GM12872 (cell line): ENCODE data around the gene EBF3.

Experiments
- TF ChIP-seq, protein P1 (sequence below): IDR thresholded peaks from 3 replicates; pipeline ENCODE4 v1.5.1; 2011; ENCODE audit warnings: low read depth, mild to moderate bottlenecking, low read length, moderate library complexity; ENCODE audit not compliant: insufficient read depth

EBF3 gene

DNA sequence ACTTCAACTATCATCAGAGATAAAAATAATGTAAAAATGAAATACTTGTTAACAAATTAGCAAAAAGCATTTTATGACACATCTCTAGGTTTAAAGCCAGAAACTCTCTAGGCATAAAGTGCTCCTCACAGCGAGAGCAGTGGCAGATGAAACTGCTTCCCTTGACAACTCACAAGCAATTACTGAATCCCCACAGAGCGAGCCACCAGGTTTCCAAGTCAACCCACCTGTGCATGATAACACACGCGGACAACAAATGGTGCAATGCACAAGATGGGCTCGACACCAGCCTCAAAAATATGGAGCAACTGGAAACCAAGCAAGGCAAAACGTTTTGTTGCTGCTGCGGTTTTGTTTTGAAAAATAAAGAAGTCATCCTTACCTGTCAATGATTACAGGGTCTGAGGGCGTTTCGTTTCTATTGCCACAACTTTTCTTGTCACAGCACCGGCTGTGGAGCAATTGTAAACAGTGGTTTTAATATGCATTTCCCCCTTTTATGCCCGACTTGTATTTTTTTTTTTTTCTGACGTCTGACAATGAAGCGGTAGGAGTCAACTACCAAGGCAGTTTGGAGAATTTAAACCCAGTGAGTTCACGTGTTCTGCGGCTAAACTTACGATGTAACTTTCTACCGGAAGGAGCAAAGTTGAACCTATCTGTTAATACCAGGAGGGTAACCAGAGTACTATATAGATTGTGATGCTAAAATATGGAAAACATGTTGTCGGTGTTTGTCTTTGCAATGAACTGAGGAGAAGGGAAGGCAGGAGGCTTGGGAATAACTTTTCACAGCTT is 7.0 kb downstream of the EBF3 start:
- TF ChIP-seq, protein P1, sequence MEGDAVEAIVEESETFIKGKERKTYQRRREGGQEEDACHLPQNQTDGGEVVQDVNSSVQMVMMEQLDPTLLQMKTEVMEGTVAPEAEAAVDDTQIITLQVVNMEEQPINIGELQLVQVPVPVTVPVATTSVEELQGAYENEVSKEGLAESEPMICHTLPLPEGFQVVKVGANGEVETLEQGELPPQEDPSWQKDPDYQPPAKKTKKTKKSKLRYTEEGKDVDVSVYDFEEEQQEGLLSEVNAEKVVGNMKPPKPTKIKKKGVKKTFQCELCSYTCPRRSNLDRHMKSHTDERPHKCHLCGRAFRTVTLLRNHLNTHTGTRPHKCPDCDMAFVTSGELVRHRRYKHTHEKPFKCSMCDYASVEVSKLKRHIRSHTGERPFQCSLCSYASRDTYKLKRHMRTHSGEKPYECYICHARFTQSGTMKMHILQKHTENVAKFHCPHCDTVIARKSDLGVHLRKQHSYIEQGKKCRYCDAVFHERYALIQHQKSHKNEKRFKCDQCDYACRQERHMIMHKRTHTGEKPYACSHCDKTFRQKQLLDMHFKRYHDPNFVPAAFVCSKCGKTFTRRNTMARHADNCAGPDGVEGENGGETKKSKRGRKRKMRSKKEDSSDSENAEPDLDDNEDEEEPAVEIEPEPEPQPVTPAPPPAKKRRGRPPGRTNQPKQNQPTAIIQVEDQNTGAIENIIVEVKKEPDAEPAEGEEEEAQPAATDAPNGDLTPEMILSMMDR = no peak

DNA sequence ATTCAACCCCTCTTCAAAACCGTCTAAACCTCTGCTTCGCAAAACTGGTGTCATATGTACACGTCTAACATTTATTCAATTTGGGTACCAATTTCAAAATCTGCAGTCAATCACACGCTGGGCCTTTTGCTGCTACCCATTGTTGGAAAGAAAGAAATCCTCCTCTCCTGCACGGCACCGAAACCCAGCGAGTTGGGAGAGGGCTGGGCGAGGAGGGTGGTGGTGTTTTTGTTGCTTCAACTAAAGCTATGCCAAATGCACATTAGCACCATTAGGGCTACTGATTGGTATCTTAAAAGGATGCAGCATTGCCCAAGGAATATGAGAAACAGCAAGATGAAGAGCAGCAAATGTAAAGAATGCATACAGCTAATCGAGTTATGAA is 7.8 kb downstream of the EBF3 start:
- TF ChIP-seq, protein P1 = no peak

DNA sequence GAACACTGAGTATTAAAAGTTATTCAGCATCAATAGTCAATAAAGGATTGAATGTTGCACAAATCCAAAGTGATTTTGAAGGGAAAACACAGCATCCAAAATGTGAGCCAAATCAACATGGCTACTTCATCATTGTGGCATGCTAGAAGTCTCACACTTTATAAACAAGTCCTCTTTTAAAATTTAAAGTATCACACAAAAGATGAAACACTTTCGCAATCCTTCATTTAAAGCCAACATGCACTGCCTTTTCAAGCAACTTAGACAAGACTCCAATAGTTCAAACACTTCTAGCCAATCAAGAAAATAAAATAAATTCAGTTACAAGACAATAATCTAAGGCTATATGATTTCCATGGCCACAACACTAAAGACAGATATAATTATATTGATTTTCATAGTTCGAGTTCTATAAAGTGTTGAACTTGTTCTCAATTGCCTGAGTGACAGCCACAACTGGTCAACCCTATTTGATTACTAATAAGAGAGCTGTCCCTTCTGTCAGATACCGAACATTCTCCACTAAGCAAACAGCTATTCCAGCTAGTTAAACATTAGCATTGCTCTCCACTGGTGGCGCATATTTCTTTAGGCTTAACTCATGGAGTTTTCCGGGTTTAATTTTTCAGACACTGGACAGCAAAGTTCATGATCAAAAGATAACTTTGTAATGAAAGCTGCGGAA is 8.3 kb downstream of the EBF3 start:
- TF ChIP-seq, protein P1 = no peak

DNA sequence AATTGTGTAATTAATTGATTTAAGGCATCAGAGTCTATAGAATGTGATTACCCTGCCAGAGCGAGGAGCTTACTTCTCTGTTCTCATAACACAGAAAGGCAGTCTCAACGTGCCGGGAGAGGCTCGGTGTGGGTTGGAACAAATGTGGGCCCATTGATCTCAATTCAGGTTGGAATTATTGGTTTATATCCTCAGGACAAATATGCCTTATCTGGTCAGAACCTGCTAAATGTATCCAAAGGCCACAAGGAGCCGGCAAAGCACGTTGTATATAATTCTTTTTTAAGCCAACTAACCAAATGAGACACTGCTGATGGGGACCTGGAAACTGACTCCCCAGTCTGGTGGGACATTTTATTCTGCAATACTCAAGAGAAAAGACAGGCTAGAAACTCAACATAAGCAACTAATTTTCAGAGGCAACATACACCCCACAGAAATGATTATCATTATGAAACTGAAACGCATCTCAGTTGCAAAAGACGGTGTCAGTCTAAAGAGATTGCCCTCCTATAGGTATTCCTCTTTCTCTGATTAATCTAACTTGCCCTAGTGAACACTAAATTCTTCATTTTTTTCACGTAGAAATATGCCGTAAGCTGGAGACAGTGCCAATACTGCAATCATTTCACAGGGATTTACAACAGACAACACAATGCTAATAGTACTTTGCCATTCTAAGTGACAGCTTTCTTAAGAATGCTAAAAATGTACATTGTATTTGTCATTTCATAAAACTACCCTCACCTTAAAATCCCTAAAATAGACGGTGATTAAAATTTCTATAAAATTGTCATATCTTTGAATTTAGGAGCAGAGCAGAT is 9.4 kb downstream of the EBF3 start:
- TF ChIP-seq, protein P1 = no peak

DNA sequence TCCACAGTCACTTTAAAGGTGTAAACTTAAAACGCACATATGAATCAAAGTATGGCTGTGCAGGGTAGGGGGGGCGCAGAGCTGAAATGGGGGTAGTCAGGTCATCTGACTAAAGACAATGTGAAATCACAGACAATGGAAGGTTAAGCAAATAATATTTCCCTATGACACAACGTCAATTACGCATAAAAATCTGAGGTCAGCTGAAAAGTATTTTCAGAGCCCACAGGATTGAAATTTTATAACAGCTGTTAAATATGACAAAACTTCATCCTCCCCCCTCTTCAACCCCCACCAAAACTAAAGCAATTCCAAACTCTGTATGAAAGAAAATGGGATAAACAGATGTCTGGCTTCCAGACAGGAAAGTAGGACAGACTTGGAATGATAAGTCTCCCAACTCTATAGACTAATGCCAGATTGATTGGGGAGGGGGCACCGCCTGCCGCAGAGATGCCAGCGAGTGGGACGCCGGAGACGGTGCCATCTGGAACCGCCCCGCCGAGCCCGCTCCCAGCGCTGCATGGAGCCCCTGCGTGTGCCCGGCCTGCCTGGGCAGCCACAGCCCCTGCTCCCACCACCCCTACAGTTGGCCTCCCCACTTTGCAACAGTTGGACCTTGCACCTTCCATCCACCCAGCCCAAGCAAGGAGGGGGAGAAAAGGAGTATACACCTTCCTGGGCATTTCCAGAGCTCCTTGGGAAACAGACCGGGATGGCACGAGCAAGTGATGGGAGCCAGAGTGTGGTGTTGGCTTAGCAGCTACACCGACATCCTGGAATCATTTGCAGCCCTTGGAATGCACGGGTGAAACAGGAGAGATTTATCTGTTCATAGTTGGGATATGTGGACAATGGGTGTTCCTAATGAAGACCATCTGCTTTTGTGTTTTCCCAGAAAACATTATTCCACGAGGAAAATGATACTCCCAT is 10.7 kb downstream of the EBF3 start:
- TF ChIP-seq, protein P1 = no peak

DNA sequence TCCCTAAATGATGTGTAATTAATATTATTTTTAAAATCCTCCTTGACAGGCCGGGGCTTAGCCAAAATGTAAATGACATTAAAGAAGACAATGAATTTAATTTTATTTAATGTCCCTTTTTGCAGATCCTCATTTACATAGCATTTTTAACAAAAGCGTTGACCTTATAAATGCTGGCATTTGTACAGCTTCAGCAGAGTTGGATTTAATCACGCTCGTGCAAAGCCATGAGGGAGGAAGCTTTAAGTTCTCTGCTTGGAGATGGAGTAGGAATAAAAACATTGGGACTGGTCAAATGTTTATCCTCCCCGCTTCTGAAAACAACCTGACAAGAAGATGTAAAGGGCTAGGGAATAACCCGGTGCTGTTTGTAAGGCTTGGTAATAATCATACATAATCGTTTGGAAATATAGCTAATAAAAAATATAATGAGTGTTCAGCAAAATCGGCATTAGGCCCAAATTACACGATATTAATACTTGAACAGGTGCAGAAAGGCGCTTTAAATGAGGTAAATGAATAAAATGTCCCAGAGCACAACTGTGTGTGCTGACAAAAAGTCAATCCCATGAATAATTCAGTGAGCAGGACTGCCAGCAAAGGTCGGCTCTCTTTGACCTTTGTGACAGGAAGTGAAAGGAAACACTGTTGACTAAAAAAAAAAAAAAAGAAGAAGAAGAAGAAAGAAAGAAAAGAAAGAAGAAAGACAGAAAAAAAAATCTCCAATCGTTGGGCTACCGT is 11.5 kb downstream of the EBF3 start:
- TF ChIP-seq, protein P1 = no peak
